ENCODE data around the gene SPRY1. TPM values are rescaled to one million over a fixed set of nuclear protein-coding genes. Genes with fewer than 3 reads are reported as not detected.

Gene SPRY1
- total and polyA plus RNA-seq, 9 of the 15 experiments (the other 6 are each of a cell fraction or from before 2014, with no cell fraction given), result 0.18 to 1.9 (median 0.45) TPM; not detected in 1

GRCh38 chr4:123444290-123444731, 47.7 kb downstream of the SPRY1 start (continued):
- TF ChIP-seq VEZF1 (CRISPR knock-in tag; IDR thresholded peaks at IDR 0.05) (peak; percentile 45; the same call in 1 of the 2 replicates), STAT5A (IDR thresholded peaks at IDR 0.05; ENCODE audit: borderline replicate concordance, low read length) (peak; percentile 42), NFXL1 (CRISPR knock-in tag; IDR thresholded peaks at IDR 0.05) (no peak), KLF16 (IDR thresholded peaks at IDR 0.05) (peak; percentile 43), CREB5 (CRISPR knock-in tag; IDR thresholded peaks at IDR 0.05) (no peak), ZNF584 (CRISPR knock-in tag; IDR thresholded peaks at IDR 0.05; ENCODE audit: low read depth) (no peak), CCAR2 (IDR thresholded peaks at IDR 0.05; ENCODE audit: low read depth, low read length) (no peak), KAT8 (IDR thresholded peaks at IDR 0.05; ENCODE audit: low read depth) (no peak), SMARCA4 (IDR thresholded peaks at IDR 0.05) (peak; percentile 56; the same call in 1 of the 2 replicates), SETDB1 (IDR thresholded peaks at IDR 0.05; ENCODE audit: low read length) (no peak), ZFPM2 (CRISPR knock-in tag; IDR thresholded peaks at IDR 0.05) (no peak), NFIX (CRISPR knock-in tag; IDR thresholded peaks at IDR 0.05; ENCODE audit: low read depth) (no peak), HDAC3 (IDR thresholded peaks at IDR 0.05; ENCODE audit: borderline replicate concordance, partially characterized antibody) (peak; percentile 36), LCOR (CRISPR knock-in tag; IDR thresholded peaks at IDR 0.05) (no peak), TAF1 (IDR thresholded peaks at IDR 0.05; ENCODE audit: control insufficient read depth, extremely low read depth, insufficient read depth, low read length, severe bottlenecking) (no peak), GATAD2A (IDR thresholded peaks at IDR 0.05) (no peak), BRD9 (IDR thresholded peaks at IDR 0.05; ENCODE audit: low read depth, partially characterized antibody) (no peak), NFIC (IDR thresholded peaks at IDR 0.05) (peak; percentile 59), TAL1 (IDR thresholded peaks at IDR 0.05) (peak; percentile 44; the same call in 1 of the 2 replicates), TEAD4 (IDR thresholded peaks at IDR 0.05; ENCODE audit: low read length) (peak; percentile 70), TEAD4 (CRISPR knock-in tag; IDR thresholded peaks at IDR 0.05; ENCODE audit: borderline replicate concordance) (no peak), ZNF263 (CRISPR knock-in tag; IDR thresholded peaks at IDR 0.05; ENCODE audit: borderline replicate concordance) (peak; percentile 90), ZNF384 (IDR thresholded peaks at IDR 0.05; ENCODE audit: low read depth, low read length) (no peak), ARID2 (IDR thresholded peaks at IDR 0.05) (no peak), TFAM (CRISPR knock-in tag; conservative IDR thresholded peaks at IDR 0.05) (no peak)
- TF ChIP-seq, protein P1, sequence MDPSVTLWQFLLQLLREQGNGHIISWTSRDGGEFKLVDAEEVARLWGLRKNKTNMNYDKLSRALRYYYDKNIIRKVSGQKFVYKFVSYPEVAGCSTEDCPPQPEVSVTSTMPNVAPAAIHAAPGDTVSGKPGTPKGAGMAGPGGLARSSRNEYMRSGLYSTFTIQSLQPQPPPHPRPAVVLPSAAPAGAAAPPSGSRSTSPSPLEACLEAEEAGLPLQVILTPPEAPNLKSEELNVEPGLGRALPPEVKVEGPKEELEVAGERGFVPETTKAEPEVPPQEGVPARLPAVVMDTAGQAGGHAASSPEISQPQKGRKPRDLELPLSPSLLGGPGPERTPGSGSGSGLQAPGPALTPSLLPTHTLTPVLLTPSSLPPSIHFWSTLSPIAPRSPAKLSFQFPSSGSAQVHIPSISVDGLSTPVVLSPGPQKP (CRISPR knock-in tag; IDR thresholded peaks at IDR 0.05), result no peak
- TF ChIP-seq, protein P2, sequence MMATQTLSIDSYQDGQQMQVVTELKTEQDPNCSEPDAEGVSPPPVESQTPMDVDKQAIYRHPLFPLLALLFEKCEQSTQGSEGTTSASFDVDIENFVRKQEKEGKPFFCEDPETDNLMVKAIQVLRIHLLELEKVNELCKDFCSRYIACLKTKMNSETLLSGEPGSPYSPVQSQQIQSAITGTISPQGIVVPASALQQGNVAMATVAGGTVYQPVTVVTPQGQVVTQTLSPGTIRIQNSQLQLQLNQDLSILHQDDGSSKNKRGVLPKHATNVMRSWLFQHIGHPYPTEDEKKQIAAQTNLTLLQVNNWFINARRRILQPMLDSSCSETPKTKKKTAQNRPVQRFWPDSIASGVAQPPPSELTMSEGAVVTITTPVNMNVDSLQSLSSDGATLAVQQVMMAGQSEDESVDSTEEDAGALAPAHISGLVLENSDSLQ (IDR thresholded peaks at IDR 0.05), result 0 out of 2 replicates have a peak, but pooled peaks have one; percentile 10
- TF ChIP-seq, protein P3, sequence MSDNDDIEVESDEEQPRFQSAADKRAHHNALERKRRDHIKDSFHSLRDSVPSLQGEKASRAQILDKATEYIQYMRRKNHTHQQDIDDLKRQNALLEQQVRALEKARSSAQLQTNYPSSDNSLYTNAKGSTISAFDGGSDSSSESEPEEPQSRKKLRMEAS (CRISPR knock-in tag; IDR thresholded peaks at IDR 0.05), result peak; percentile 45; the same call in 1 of the 2 replicates

Data from K562 (cell line).